ENCODE results near the gene NTN4.

- TF ChIP-seq CTCF (IDR thresholded peaks at IDR 0.05) (no peak), POLR2A (IDR thresholded peaks at IDR 0.05) (no peak), POLR2AphosphoS5 (IDR thresholded peaks at IDR 0.05) (no peak), EP300 (IDR thresholded peaks at IDR 0.05) (no peak)
These were observed 88.7 kb downstream of the NTN4 start for GRCh38 chr12:95701722-95702418.
